HL-60 (cell line): ENCODE results near the gene COL23A1.

Source experiments
- DNase-seq, 2 experiments: peaks; one replicate each; pipeline ENCODE4 v3.0.0-alpha.2; 2010 to 2020; ENCODE audit warnings: low read depth in 1 of 2, low spot score in 1 of 2
- H3K27ac ChIP-seq: fragments of 250-450 bp; sonication (Bioruptor Pico); replicated peaks from 2 replicates; pipeline ENCODE4 v1.5.1; 2020; ENCODE audit warnings: mild to moderate bottlenecking, moderate library complexity
- H3K27me3 ChIP-seq: fragments of 250-450 bp; sonication (Bioruptor Pico); 2 replicates; pipeline ENCODE4 v1.5.1; 2021; ENCODE audit warnings: mild to moderate bottlenecking, moderate library complexity; ENCODE audit not compliant: insufficient read depth, poor library complexity, severe bottlenecking
- H3K4me3 ChIP-seq: replicated peaks from 2 replicates; pipeline ENCODE4 v1.5.1; 2011; ENCODE audit warnings: mild to moderate bottlenecking, control low read depth, low read length; ENCODE audit not compliant: insufficient read depth
- CTCF ChIP-seq: IDR thresholded peaks from one replicate; pipeline ENCODE4 v1.5.1; 2011; ENCODE audit warnings: low read length, control low read depth, inconsistent platforms; ENCODE audit not compliant: insufficient read depth
- GABPA ChIP-seq: IDR thresholded peaks from 2 replicates; pipeline ENCODE4 v1.6.1; 2012; ENCODE audit warnings: low read depth
- POLR2AphosphoS5 ChIP-seq: IDR thresholded peaks from 2 replicates; pipeline ENCODE4 v1.6.1; 2012; ENCODE audit warnings: low read depth
- REST ChIP-seq: IDR thresholded peaks from 2 replicates; pipeline ENCODE4 v1.6.1; 2012; ENCODE audit warnings: low read depth; ENCODE audit not compliant: insufficient replicate concordance
- SPI1 ChIP-seq: IDR thresholded peaks from 2 replicates; pipeline ENCODE4 v1.6.1; 2012; ENCODE audit warnings: low read depth, mild to moderate bottlenecking, borderline replicate concordance

COL23A1 gene

GRCh38 chr5:178297751-178298150 lies 292.4 kb downstream of the COL23A1 start:
- DNase-seq = no peak
- no peak for TF ChIP-seq GABPA
- TF ChIP-seq CTCF = no peak
- no peak for TF ChIP-seq POLR2AphosphoS5
- no peak for TF ChIP-seq REST
- TF ChIP-seq SPI1 = no peak
- Histone ChIP-seq H3K4me3 (no peak overlapping the region), H3K27ac (no peak overlapping the region), H3K27me3 (no peaks in the 10 kb centered on the region)

DNA sequence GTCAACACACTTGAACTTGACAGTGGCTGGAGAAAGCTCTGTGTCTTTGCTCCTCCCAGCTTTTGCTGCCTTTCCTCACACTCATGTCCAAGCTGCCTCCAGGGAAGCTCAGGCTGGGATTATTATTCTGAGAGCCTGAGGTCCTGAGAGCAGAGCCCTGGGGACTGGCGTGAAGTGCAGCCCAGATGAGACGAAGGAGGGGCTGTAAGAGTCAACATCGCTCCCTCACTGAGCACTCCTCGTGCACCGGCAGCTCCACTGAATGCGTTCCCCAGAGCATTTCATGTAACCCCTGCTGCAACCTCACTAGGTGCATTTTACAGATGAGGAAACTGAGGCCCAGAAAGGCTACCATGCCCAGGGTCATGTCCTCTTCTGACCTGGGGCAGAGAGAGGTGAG lies 294.1 kb downstream of the COL23A1 start:
- no peak for DNase-seq
- Histone ChIP-seq H3K27me3 (no peaks in the 10 kb centered on the region), H3K4me3 (no peak overlapping the region), H3K27ac (no peak overlapping the region)
- TF ChIP-seq SPI1 (no peak), REST (no peak), CTCF (no peak), GABPA (no peak), POLR2AphosphoS5 (no peak)

GRCh38 chr5:178295589-178295988 lies 294.6 kb downstream of the COL23A1 start:
- no peak overlapping the region for H3K4me3 ChIP-seq
- no peaks in the 10 kb centered on the region for H3K27me3 ChIP-seq
- no peak for DNase-seq

More at GRCh38 chr5:178295589-178295988, 294.6 kb downstream of the COL23A1 start:
- no peak overlapping the region for H3K27ac ChIP-seq
- TF ChIP-seq REST (no peak), CTCF (no peak), GABPA (no peak), POLR2AphosphoS5 (no peak), SPI1 (no peak)
